NB4 (cell line): ENCODE results near the gene PEPD.

Experiments used
- POLR2A ChIP-seq: IDR thresholded peaks from 2 replicates; pipeline ENCODE4 v1.6.1; 2011; ENCODE audit warnings: mild to moderate bottlenecking; ENCODE audit not compliant: insufficient read length; ENCODE audit errors: extremely low read depth
- TF ChIP-seq, protein P1 (sequence below): IDR thresholded peaks from one replicate; pipeline ENCODE4 v1.5.1; 2012; ENCODE audit warnings: low read depth, low read length
- TF ChIP-seq, protein P2 (sequence below): IDR thresholded peaks from 2 replicates; pipeline ENCODE4 v1.6.1; 2011; ENCODE audit warnings: low read depth, low read length

DNA sequence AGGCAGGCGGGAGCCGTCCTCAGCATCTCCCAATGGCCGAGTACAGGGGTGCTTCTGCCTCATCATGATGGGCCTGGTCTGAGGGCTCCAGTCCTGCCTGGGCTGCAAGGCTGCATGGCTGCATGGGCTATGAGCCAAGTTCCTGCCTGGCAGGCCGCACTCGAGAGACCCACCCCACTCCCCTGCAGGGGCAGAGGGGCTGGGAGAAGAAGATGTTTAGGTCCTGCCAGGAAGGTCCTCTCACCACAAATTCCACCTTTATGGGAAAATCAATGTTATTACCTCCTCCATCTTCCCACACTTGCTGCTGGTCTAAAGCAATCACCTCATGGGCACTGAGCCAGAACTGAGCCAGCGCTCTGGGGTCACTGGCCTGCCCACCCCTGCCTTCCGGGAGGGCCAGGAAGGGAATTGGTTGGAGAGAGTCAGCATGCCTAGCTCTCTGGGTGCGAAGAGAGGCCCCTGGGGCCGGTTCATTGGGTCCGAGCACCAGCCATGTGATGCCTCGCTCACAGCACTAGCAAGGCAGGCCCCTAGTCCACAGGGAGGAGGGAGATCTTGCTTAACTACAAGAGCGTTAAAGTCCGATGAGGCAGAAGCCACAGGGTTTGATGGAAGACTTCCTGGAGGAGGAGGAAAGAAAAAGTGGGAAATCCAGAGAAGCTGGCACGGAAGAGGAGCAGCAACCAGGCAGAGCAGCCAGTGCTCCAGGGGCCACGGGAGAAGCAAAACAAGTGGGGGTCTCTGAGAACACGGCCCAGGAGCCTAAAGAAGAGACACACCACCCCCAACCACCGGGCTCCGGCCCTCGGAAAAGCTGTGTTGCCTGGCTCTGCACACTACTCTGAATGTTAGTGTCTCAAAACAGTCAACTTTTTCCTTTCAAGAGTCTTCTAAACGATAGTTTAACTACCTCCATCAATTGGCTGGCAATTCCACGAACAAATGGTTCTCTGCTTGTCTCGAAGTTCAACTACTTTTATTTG lies 84.9 kb downstream of the PEPD start:
- TF ChIP-seq POLR2A, result no peak
- TF ChIP-seq, protein P1, sequence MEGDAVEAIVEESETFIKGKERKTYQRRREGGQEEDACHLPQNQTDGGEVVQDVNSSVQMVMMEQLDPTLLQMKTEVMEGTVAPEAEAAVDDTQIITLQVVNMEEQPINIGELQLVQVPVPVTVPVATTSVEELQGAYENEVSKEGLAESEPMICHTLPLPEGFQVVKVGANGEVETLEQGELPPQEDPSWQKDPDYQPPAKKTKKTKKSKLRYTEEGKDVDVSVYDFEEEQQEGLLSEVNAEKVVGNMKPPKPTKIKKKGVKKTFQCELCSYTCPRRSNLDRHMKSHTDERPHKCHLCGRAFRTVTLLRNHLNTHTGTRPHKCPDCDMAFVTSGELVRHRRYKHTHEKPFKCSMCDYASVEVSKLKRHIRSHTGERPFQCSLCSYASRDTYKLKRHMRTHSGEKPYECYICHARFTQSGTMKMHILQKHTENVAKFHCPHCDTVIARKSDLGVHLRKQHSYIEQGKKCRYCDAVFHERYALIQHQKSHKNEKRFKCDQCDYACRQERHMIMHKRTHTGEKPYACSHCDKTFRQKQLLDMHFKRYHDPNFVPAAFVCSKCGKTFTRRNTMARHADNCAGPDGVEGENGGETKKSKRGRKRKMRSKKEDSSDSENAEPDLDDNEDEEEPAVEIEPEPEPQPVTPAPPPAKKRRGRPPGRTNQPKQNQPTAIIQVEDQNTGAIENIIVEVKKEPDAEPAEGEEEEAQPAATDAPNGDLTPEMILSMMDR, result no peak
- TF ChIP-seq, protein P2, sequence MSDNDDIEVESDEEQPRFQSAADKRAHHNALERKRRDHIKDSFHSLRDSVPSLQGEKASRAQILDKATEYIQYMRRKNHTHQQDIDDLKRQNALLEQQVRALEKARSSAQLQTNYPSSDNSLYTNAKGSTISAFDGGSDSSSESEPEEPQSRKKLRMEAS, result no peak
